Psoas muscle (tissue), 8 donors: ENCODE data around the gene RIPOR3. TPM values are rescaled to one million over a fixed set of nuclear protein-coding genes. Genes with fewer than 3 reads are reported as not detected.

Experiments
- ATAC-seq, 4 donors: fragments of 200-7000 bp; cut with Tn5 transposase; one replicate each; pipeline ENCODE4 v1.9.1; 2020; ENCODE audit warnings: moderate library complexity in 3 of 4, mild to moderate bottlenecking in 2 of 4
- DNase-seq, 2 donors: peaks; one replicate each; pipeline ENCODE4 v3.0.0-alpha.2; 2020
- H3K27ac ChIP-seq: fragments of 200-600 bp; one replicate; pipeline ENCODE4 v1.8.0; 2022
- H3K27me3 ChIP-seq, 3 donors: fragments of 200-600 bp in 1 of 3; one replicate each; pipeline versions ENCODE4 v1.6.1 to v1.8.0; 2013 to 2022; ENCODE audit warnings: low read length in 2 of 3, mild to moderate bottlenecking in 2 of 3, moderate library complexity in 1 of 3; ENCODE audit not compliant: insufficient read depth in 3 of 3
- H3K36me3 ChIP-seq, 2 donors: fragments of 200-600 bp in 1 of 2; one replicate each; pipeline versions ENCODE4 v1.6.1 to v1.8.0; 2013 to 2022; ENCODE audit warnings: low read depth in 1 of 2, mild to moderate bottlenecking in 1 of 2, moderate library complexity in 1 of 2; ENCODE audit not compliant: insufficient read depth in 1 of 2
- H3K4me1 ChIP-seq: fragments of 200-600 bp; one replicate; pipeline ENCODE4 v1.8.0; 2022
- H3K4me3 ChIP-seq: fragments of 200-600 bp; one replicate; pipeline ENCODE4 v1.8.0; 2022; ENCODE audit warnings: mild to moderate bottlenecking
- H3K9me3 ChIP-seq: fragments of 200-600 bp; one replicate; pipeline ENCODE4 v1.8.0; 2022
- CTCF ChIP-seq: fragments of 200-600 bp; IDR thresholded peaks from one replicate; pipeline ENCODE4 v1.8.0; 2022; ENCODE audit warnings: antibody characterized with exemption
- WGBS, 3 donors: extraction: QIAGEN DNeasy Blood & Tissue Kit; methylation state at CpG; one replicate each; pipeline versions ENCODE4 v1.1.6 to v1.1.7; 2013; 5-methylcytosine and 5-hydroxymethylcytosine counted together
- intact Hi-C, 2 donors: fragments of 100-400 bp; cut with DNase I; formaldehyde crosslinking; loops; one replicate each; pipeline versions ENCODE4 v1.11.0 to v1.14.2; 2022
- long read RNA-seq, 2 donors: library from polyadenylated mRNA; unstranded; transcript quantifications; one replicate each; pipeline ENCODE4 v2.0.0, GENCODE V29; 2021
- polyA plus RNA-seq, 3 donors: library from polyadenylated mRNA; stranded (reverse); fragments of 200-250 nt; gene quantifications; one replicate each; pipeline ENCODE4 v1.2.3, GENCODE V29; 2013
- total RNA-seq, 4 donors: library from RNA; stranded (reverse); fragmentation: NEBNext Ultra II Directional in 2 of 4; extraction: Animal tissue kit (Norgen Biotek cat#: 25700) in 2 of 4; gene quantifications; one replicate each; pipeline versions ENCODE4 v1.2.1 to v1.2.4, GENCODE V29; 2021 to 2023
- donor health status: healthy with polysubstance abuse.
- donor health status: DM: no; HTN: no; CAD: no; lungs with moderate emphysema.
- donor health status: Bipolar disorder and iron deficiency.
- donor health status: healthy.
- donor health status: DM: yes; HTN: yes; CAD: no.
- donor health status: DM: no; HTN: no; CAD: no.
- donor health status: DM: no; HTN: no; CAD: no.
- donor health status: DM: yes; HTN: yes; CAD: no.

The RIPOR3 gene
- 1 to 10 TPM; 3.1 to 5.2 (median 4.5) TPM for total RNA-seq
- 1 to 10 TPM; 5.4 to 5.7 (median 5.6) TPM for polyA plus RNA-seq
- long read RNA-seq, donor 1, partial matches to known transcripts, result 3 of 5 reads
- long read RNA-seq, donor 1, other reads (novel, unspliced or antisense), result 2 of 5 reads
- long read RNA-seq, donor 2, full-length matches to known transcripts, result 1 of 11 reads
- long read RNA-seq, donor 2, partial matches to known transcripts, result 2 of 11 reads
- long read RNA-seq, donor 2, other reads (novel, unspliced or antisense), result 8 of 11 reads

GRCh38 chr20:50690650-50691572 lies at the start of gene RIPOR3:
Gene RIPOR3, minus strand, starts transcription at chr20:50691542. Its CDS starts 414 bp downstream, at chr20:50691128.
- WGBS, 3 donors, result 18 to 29% (median 23%) methylated on average over 42 of the region's 42 CpGs
- Histone ChIP-seq H3K36me3 (no peaks in the 10 kb centered on the region), H3K4me1 (no peaks in the 10 kb centered on the region), H3K9me3 (no peaks in the 10 kb centered on the region), H3K27ac (peak within 1 kb of the TSS; percentile 16), H3K4me3 (peak within 1 kb of the TSS; percentile 63), H3K27me3 (peaks cover 0 to 21% (median 0%) of the 10 kb centered on the region in 3 donors)
- ATAC-seq (peak; percentile 34 to 63 (median 47)), DNase-seq (peak; percentile 37 to 69)
- intact Hi-C loops, result no loop called here
- no peak for TF ChIP-seq CTCF

DNA sequence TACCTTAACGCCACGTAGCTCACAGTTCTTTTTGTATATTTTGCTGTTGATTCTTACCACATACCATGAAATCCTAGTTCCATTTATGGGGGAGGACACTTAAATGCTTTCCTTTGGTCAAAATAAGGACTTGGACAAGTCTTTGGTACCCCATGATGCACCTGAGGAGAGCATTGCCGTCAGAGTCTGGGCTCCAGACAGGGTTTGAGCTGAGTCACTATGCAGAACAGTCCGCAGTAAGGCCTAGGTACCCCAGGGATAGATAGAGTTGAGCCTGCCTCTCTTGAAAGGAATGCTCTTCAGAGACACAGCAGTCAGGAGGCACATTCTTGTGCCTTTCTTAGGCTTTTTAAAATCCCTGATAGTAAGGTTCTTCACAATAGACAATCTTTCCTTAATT lies 46.0 kb upstream of the RIPOR3 start:
- ATAC-seq (no peak), DNase-seq (no peak)
- Histone ChIP-seq H3K4me3 (no peak overlapping the region), H3K9me3 (no peaks in the 10 kb centered on the region), H3K4me1 (peaks cover 3% of the 10 kb centered on the region), H3K36me3 (no peaks in the 10 kb centered on the region), H3K27me3 (no peaks in the 10 kb centered on the region), H3K27ac (no peak overlapping the region)
- intact Hi-C loops, result no loop called here
- TF ChIP-seq CTCF, result no peak
- WGBS, 3 donors, result 78 to 85% (median 81%) methylated on average over 4 of the region's 4 CpGs

- DNase-seq (no peak), ATAC-seq (no peak)
- intact Hi-C loops, result no loop called here
- Histone ChIP-seq H3K4me3 (no peak overlapping the region), H3K27ac (no peak overlapping the region), H3K36me3 (no peaks in the 10 kb centered on the region), H3K9me3 (no peaks in the 10 kb centered on the region), H3K4me1 (peaks cover 9% of the 10 kb centered on the region), H3K27me3 (no peaks in the 10 kb centered on the region)
- no peak for TF ChIP-seq CTCF
Observed at GRCh38 chr20:50735813-50736212, 44.5 kb upstream of the RIPOR3 start.

DNA sequence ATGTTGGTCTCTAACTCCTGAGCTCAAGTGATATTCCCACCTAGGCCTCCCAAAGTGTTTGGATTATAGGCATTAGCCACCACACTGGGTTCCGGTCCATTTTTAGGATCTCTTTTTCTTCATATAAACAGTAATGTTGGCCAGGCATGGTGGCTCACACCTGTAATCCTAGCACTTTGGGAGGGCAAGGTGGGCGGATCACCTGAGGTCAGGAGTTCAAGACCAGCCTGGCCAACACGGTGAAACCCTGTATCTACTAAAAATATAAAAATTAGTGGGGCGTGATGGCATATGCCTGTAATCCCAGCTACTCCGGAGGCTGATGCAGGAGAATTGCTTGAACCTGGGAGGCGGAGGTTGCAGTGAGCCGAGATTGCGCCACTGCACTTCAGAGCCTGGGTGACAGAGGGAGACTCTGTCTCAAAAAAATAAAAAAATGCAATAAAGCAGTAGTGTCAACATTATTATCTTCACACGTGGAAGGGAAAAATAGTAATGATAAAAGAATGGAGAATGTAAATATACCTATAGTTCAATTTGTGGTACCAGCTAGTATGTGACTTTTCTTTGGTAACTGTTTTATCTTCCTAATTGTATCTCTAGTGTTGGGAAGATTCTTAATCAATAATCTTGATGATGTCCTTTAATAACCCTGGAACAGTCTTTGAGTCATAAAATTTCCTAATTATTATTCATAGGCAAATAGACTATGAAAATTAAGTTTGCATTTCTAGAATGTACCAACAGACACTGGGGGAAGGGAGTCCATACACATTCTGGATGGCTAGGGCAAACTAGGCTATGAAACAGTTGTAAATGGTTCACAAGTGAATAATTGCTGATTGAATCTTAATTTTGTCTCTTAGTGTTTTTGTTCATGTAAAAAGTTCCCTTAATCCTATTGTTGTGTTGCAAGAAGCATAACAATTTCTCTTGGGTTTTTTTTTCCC lies 43.7 kb upstream of the RIPOR3 start:
- Histone ChIP-seq H3K27me3 (no peaks in the 10 kb centered on the region), H3K4me3 (no peak overlapping the region), H3K36me3 (no peaks in the 10 kb centered on the region), H3K27ac (no peak overlapping the region), H3K4me1 (peaks cover 9% of the 10 kb centered on the region), H3K9me3 (no peaks in the 10 kb centered on the region)
- no peak for TF ChIP-seq CTCF
- WGBS, 3 donors, result 94 to 96% (median 95%) methylated on average over 9 of the region's 9 CpGs
- DNase-seq, result no peak
- ATAC-seq, result no peak
- intact Hi-C loops, result no loop called here
